WTC11 (cell line): Measurements from ENCODE around the gene ECE1. TPM values are rescaled to one million over a fixed set of nuclear protein-coding genes. Genes with fewer than 3 reads are reported as not detected.

Experiments
- ATAC-seq: fragments of 200-7000 bp; cut with Tn5 transposase; 2 replicates; pipeline ENCODE4 v1.10.0; 2021; ENCODE audit warnings: mild to moderate bottlenecking, moderate library complexity
- CTCF ChIA-PET: fragments of 300-600 bp; sonication (Branson Sonifier 250); formaldehyde crosslinking; loops from one replicate; lab custom pipeline; 2021; ENCODE audit warnings: antibody characterized with exemption; lab: Charles Lee
- POLR2A ChIA-PET: fragments of 350-600 bp; sonication (Branson Sonifier 250); formaldehyde crosslinking; loops from one replicate; lab custom pipeline; 2021; ENCODE audit warnings: antibody characterized with exemption; lab: Charles Lee
- DNase-seq: peaks from one replicate; pipeline ENCODE4 v3.0.0; 2021; ENCODE audit warnings: low spot score
- H3K27ac Mint-ChIP-seq: 2 replicates; pipeline ENCODE4 v1.8.0; 2021; ENCODE audit warnings: mixed read lengths
- H3K27me3 Mint-ChIP-seq: 2 replicates; pipeline ENCODE4 v1.8.0; 2021; ENCODE audit warnings: low read depth, mild to moderate bottlenecking, moderate library complexity, mixed read lengths
- H3K36me3 Mint-ChIP-seq: 2 replicates; pipeline ENCODE4 v1.8.0; 2021; ENCODE audit warnings: mixed read lengths
- H3K4me1 Mint-ChIP-seq: 2 replicates; pipeline ENCODE4 v1.8.0; 2022; ENCODE audit warnings: mixed read lengths
- H3K4me3 Mint-ChIP-seq: 2 replicates; pipeline ENCODE4 v1.8.0; 2021; ENCODE audit warnings: mild to moderate bottlenecking, moderate library complexity, mixed read lengths
- H3K9me3 Mint-ChIP-seq: 2 replicates; pipeline ENCODE4 v1.8.0; 2021; ENCODE audit warnings: mixed read lengths
- ATF1 ChIP-seq: sonication (generic); formaldehyde crosslinking; IDR thresholded peaks from 2 replicates; pipeline ENCODE4 v1.8.1; 2023; ENCODE audit warnings: mild to moderate bottlenecking, moderate library complexity, missing genetic modification reagents
- ATF3 ChIP-seq: sonication (generic); formaldehyde crosslinking; conservative IDR thresholded peaks from 2 replicates; pipeline ENCODE4 v1.8.1; 2022; ENCODE audit warnings: mild to moderate bottlenecking, missing genetic modification reagents
- CTCF ChIP-seq: fragments of 200-600 bp; IDR thresholded peaks from 2 replicates; pipeline ENCODE4 v1.8.0; 2022; ENCODE audit warnings: antibody characterized with exemption
- ETV6 ChIP-seq: sonication (generic); formaldehyde crosslinking; IDR thresholded peaks from 2 replicates; pipeline ENCODE4 v1.8.1; 2022; ENCODE audit warnings: mild to moderate bottlenecking, missing genetic modification reagents
- FOXK1 ChIP-seq: sonication (generic); formaldehyde crosslinking; IDR thresholded peaks from 2 replicates; pipeline ENCODE4 v1.8.0; 2022; ENCODE audit warnings: mild to moderate bottlenecking, moderate library complexity, missing genetic modification reagents
- FOXP1 ChIP-seq: sonication (generic); formaldehyde crosslinking; IDR thresholded peaks from 2 replicates; pipeline ENCODE4 v1.8.0; 2022; ENCODE audit warnings: missing genetic modification reagents, mild to moderate bottlenecking, moderate library complexity, borderline replicate concordance
- FOXP4 ChIP-seq: sonication (generic); formaldehyde crosslinking; IDR thresholded peaks from 2 replicates; pipeline ENCODE4 v1.8.0; 2022; ENCODE audit warnings: mild to moderate bottlenecking, missing genetic modification reagents
- GABPB1 ChIP-seq: sonication (generic); formaldehyde crosslinking; IDR thresholded peaks from 2 replicates; pipeline ENCODE4 v1.8.1; 2023; ENCODE audit warnings: mild to moderate bottlenecking, missing genetic modification reagents
- JAZF1 ChIP-seq: fragments of 250-450 bp; sonication (Bioruptor Pico); IDR thresholded peaks from 2 replicates; pipeline ENCODE4 v1.9.0; 2021; ENCODE audit warnings: moderate library complexity, mild to moderate bottlenecking, inconsistent platforms
- JUN ChIP-seq: sonication (generic); formaldehyde crosslinking; IDR thresholded peaks from 2 replicates; pipeline ENCODE4 v1.8.0; 2023; ENCODE audit warnings: mild to moderate bottlenecking, missing genetic modification reagents
- MAX ChIP-seq: sonication (generic); formaldehyde crosslinking; IDR thresholded peaks from 2 replicates; pipeline ENCODE4 v1.8.0; 2022; ENCODE audit warnings: mild to moderate bottlenecking, missing genetic modification reagents
- MLX ChIP-seq: sonication (generic); formaldehyde crosslinking; IDR thresholded peaks from 2 replicates; pipeline ENCODE4 v1.8.1; 2023; ENCODE audit warnings: mild to moderate bottlenecking, missing genetic modification reagents, moderate library complexity
- MYBL2 ChIP-seq: sonication (generic); formaldehyde crosslinking; IDR thresholded peaks from 2 replicates; pipeline ENCODE4 v1.8.1; 2023; ENCODE audit warnings: mild to moderate bottlenecking, moderate library complexity, missing genetic modification reagents
- NFATC4 ChIP-seq: fragments of 250-450 bp; sonication (Bioruptor Pico); IDR thresholded peaks from 2 replicates; pipeline ENCODE4 v1.9.0; 2021; ENCODE audit warnings: mild to moderate bottlenecking
- PRRX2 ChIP-seq: fragments of 250-450 bp; sonication (Bioruptor Pico); IDR thresholded peaks from 2 replicates; pipeline ENCODE4 v1.8.0; 2021; ENCODE audit warnings: mild to moderate bottlenecking
- RORB ChIP-seq: fragments of 250-450 bp; sonication (Bioruptor Pico); IDR thresholded peaks from 2 replicates; pipeline ENCODE4 v1.9.0; 2021; ENCODE audit warnings: mild to moderate bottlenecking
- USF2 ChIP-seq: sonication (generic); formaldehyde crosslinking; IDR thresholded peaks from 2 replicates; pipeline ENCODE4 v1.8.1; 2023; ENCODE audit warnings: mild to moderate bottlenecking, missing genetic modification reagents, moderate library complexity
- ZBTB43 ChIP-seq: sonication (generic); formaldehyde crosslinking; IDR thresholded peaks from 2 replicates; pipeline ENCODE4 v1.8.1; 2023; ENCODE audit warnings: mild to moderate bottlenecking, missing genetic modification reagents
- ZMAT4 ChIP-seq: fragments of 250-450 bp; sonication (Bioruptor Pico); IDR thresholded peaks from 2 replicates; pipeline ENCODE4 v1.9.0; 2021; ENCODE audit warnings: mild to moderate bottlenecking
- total RNA-seq: library from RNA; stranded (reverse); gene quantifications from 3 replicates; pipeline ENCODE4 v1.2.3, GENCODE V29; 2021

The ECE1 gene
- total RNA-seq, 1 experiment from 2014 or later, result 45.0 TPM

- H3K9me3 Mint-ChIP-seq, result no peaks in the 10 kb centered on the region
- no peak for ATAC-seq
- TF ChIP-seq JAZF1 (CRISPR knock-in tag), result no peak
- TF ChIP-seq ZBTB43 (CRISPR knock-in tag), result no peak
- TF ChIP-seq MYBL2 (CRISPR knock-in tag), result no peak
- no peak for TF ChIP-seq NFATC4 (CRISPR knock-in tag)
- TF ChIP-seq PRRX2 (CRISPR knock-in tag), result no peak
- TF ChIP-seq CTCF, result no peak
- TF ChIP-seq ATF1 (CRISPR knock-in tag), result no peak
- TF ChIP-seq RORB, result no peak
- ChIA-PET POLR2A (no interaction called here), CTCF (no interaction called here)
- no peaks in the 10 kb centered on the region for H3K27me3 Mint-ChIP-seq
- peaks cover 6% of the 10 kb centered on the region for H3K36me3 Mint-ChIP-seq
- H3K4me1 Mint-ChIP-seq, result peaks cover 7% of the 10 kb centered on the region; the same call in 1 of the 2 replicates
- no peak for DNase-seq
- H3K4me3 Mint-ChIP-seq, result no peak overlapping the region
- H3K27ac Mint-ChIP-seq, result no peak overlapping the region
Observed at GRCh38 chr1:21220815-21221214, 69.4 kb downstream of the ECE1 start.

- TF ChIP-seq JUN (CRISPR knock-in tag) (no peak), GABPB1 (CRISPR knock-in tag) (no peak), ATF3 (CRISPR knock-in tag) (no peak), MLX (no peak)
- TF ChIP-seq, all 79 proteins: peak for 0
- H3K4me3 Mint-ChIP-seq, result no peak overlapping the region
- peaks cover 3% of the 10 kb centered on the region for H3K36me3 Mint-ChIP-seq
- POLR2A ChIA-PET, result no interaction called here
- no peak for DNase-seq
- H3K27me3 Mint-ChIP-seq, result no peaks in the 10 kb centered on the region
- ATAC-seq, result no peak
- H3K27ac Mint-ChIP-seq, result no peak overlapping the region
- CTCF ChIA-PET, result interaction anchor here (2.9 to 3.9 kb wide), 2 partner anchors 51 to 149 kb away, joined by 23 to 77 read pairs; no protein-coding TSS in a partner anchor
- peaks cover 7% of the 10 kb centered on the region; the same call in 1 of the 2 replicates for H3K4me1 Mint-ChIP-seq
- no peaks in the 10 kb centered on the region for H3K9me3 Mint-ChIP-seq
Observed at GRCh38 chr1:21219674-21220073, 70.6 kb downstream of the ECE1 start.

GRCh38 chr1:21217812-21218596, 72.3 kb downstream of the ECE1 start:
- Mint-ChIP-seq H3K4me1 (peaks cover 7% of the 10 kb centered on the region; the same call in 1 of the 2 replicates), H3K9me3 (no peaks in the 10 kb centered on the region), H3K4me3 (no peak overlapping the region), H3K27ac (no peak overlapping the region), H3K36me3 (peaks cover 3% of the 10 kb centered on the region), H3K27me3 (no peaks in the 10 kb centered on the region)
- DNase-seq, result peak; percentile 93
- ChIA-PET CTCF (interaction anchor here (0.6 to 3.9 kb wide), 66 partner anchors 9 to 745 kb away, joined by 3 to 77 read pairs (median 5); partner anchors contain the start of genes ECE1 and KIF17), POLR2A (no interaction called here)
- ATAC-seq, result peak; percentile 91
- TF ChIP-seq FOXK1 (CRISPR knock-in tag), result 0 out of 2 replicates have a peak, but pooled peaks have one; percentile 41
- 0 out of 2 replicates have a peak, but pooled peaks have one; percentile 29 for TF ChIP-seq ETV6 (CRISPR knock-in tag)
- TF ChIP-seq ZMAT4, result no peak
- peak; percentile 92 for TF ChIP-seq MAX
- TF ChIP-seq CTCF, result no peak
- TF ChIP-seq USF2 (CRISPR knock-in tag), result peak; percentile 59
- 0 out of 2 replicates have a peak, but pooled peaks have one; percentile 17 for TF ChIP-seq FOXP4 (CRISPR knock-in tag)
- TF ChIP-seq FOXP1 (CRISPR knock-in tag), result peak; percentile 76
